HL-60 (cell line): ENCODE results near the gene YPEL1.

ENCODE experiments used
- POLR2AphosphoS5 ChIP-seq: IDR thresholded peaks from 2 replicates; pipeline ENCODE4 v1.6.1; 2012; ENCODE audit warnings: low read depth
- SPI1 ChIP-seq: IDR thresholded peaks from 2 replicates; pipeline ENCODE4 v1.6.1; 2012; ENCODE audit warnings: low read depth, mild to moderate bottlenecking, borderline replicate concordance
- TF ChIP-seq, protein P1 (sequence below): IDR thresholded peaks from one replicate; pipeline ENCODE4 v1.5.1; 2011; ENCODE audit warnings: low read length, control low read depth, inconsistent platforms; ENCODE audit not compliant: insufficient read depth

DNA sequence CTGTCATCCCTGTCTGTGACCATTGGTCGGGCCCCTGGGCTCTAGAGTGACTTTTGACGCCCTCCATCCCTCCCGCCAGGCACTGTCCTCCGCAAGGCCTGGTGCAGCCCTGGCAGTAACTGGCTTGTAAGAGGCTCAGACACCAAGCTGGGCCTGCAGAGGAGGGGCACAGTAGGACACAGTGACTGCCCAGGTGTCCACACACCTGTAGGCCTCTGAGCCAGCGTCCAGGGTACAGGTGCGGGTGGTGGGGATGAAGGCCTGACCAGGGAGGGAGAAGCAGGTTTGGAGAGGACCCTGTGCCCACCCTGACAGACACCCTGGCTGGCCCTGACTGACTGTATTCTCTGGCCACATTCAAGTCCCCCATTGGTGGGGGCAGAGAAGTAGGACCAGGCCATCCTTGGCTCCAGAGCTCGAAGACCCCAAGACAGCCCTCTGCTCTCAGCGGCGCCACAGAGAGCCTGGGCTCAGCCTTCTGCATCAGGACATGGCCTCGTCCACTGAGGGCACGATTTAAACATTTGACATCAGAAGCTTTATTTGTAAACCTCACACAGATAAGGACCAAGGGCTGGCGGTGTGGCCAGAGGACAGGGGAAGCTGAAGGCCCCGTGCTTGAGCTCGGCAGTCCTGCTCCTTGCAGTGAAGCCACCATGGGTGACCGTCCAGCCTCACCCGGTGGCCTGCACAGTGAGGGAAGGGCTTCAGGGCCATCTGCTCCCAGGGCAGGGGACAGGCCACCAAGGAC, 38.4 kb downstream of the YPEL1 start:
- TF ChIP-seq, protein P1, sequence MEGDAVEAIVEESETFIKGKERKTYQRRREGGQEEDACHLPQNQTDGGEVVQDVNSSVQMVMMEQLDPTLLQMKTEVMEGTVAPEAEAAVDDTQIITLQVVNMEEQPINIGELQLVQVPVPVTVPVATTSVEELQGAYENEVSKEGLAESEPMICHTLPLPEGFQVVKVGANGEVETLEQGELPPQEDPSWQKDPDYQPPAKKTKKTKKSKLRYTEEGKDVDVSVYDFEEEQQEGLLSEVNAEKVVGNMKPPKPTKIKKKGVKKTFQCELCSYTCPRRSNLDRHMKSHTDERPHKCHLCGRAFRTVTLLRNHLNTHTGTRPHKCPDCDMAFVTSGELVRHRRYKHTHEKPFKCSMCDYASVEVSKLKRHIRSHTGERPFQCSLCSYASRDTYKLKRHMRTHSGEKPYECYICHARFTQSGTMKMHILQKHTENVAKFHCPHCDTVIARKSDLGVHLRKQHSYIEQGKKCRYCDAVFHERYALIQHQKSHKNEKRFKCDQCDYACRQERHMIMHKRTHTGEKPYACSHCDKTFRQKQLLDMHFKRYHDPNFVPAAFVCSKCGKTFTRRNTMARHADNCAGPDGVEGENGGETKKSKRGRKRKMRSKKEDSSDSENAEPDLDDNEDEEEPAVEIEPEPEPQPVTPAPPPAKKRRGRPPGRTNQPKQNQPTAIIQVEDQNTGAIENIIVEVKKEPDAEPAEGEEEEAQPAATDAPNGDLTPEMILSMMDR = no peak
- no peak for TF ChIP-seq SPI1
- TF ChIP-seq POLR2AphosphoS5 = no peak; the same call in 1 of the 2 replicates
